GM19468 (cell line): ENCODE results near the gene UNC13B.
"Not testable (repeated sequence)": the region's sequence is repeated elsewhere in the genome, so short reads cannot be mapped to it uniquely, and the experiment has no call there.

Experiments used
- ATAC-seq: cut with Tn5 transposase; IDR thresholded peaks from one replicate; pipeline ENCODE4 v1.9.1; 2021; ENCODE audit warnings: mild to moderate bottlenecking, moderate library complexity, moderate number of reproducible peaks; ENCODE audit not compliant: unreplicated experiment; ENCODE audit errors: extremely low read depth

Gene UNC13B

GRCh38 chr9:35406183-35406959 lies 244.6 kb downstream of the UNC13B start:
- no peak for ATAC-seq

GRCh38 chr9:35407846-35408245 lies 246.0 kb downstream of the UNC13B start:
- no peak for ATAC-seq

GRCh38 chr9:35409434-35409833 lies 247.6 kb downstream of the UNC13B start:
- ATAC-seq: not testable (repeated sequence)

- ATAC-seq: no peak
Observed at GRCh38 chr9:35414889-35415288, 253.1 kb downstream of the UNC13B start.

GRCh38 chr9:35415402-35416097 lies 253.7 kb downstream of the UNC13B start:
- ATAC-seq: no peak

- ATAC-seq: no peak
Observed at GRCh38 chr9:35416098-35416427, 254.3 kb downstream of the UNC13B start.

GRCh38 chr9:35422346-35422745 lies 260.5 kb downstream of the UNC13B start:
- no peak for ATAC-seq

GRCh38 chr9:35422753-35423152 lies 260.9 kb downstream of the UNC13B start:
- ATAC-seq: no peak

- ATAC-seq: no peak
Observed at GRCh38 chr9:35423499-35423898, 261.7 kb downstream of the UNC13B start.

GRCh38 chr9:35424356-35425352 lies 262.8 kb downstream of the UNC13B start:
- no peak for ATAC-seq

GRCh38 chr9:35426627-35427026 lies 264.8 kb downstream of the UNC13B start:
- no peak for ATAC-seq

GRCh38 chr9:35431467-35431866 lies 269.7 kb downstream of the UNC13B start:
- no peak for ATAC-seq

GRCh38 chr9:35432076-35432475 lies 270.3 kb downstream of the UNC13B start:
- no peak for ATAC-seq

GRCh38 chr9:35436933-35437332 lies 275.1 kb downstream of the UNC13B start:
- no peak for ATAC-seq

- no peak for ATAC-seq
Observed at GRCh38 chr9:35446012-35446411, 284.2 kb downstream of the UNC13B start.

GRCh38 chr9:35448496-35448895 lies 286.7 kb downstream of the UNC13B start:
- ATAC-seq: no peak

GRCh38 chr9:35452481-35452880 lies 290.7 kb downstream of the UNC13B start:
- no peak for ATAC-seq

GRCh38 chr9:35453786-35454185 lies 292.0 kb downstream of the UNC13B start:
- ATAC-seq: no peak
